ENCODE data around the gene PTPRR.

Gene PTPRR

GRCh38 chr12:70787612-70788011, 132.9 kb downstream of the PTPRR start:
- DNase-seq, result no peak

GRCh38 chr12:70785896-70786295, 134.6 kb downstream of the PTPRR start:
- DNase-seq, result no peak

GRCh38 chr12:70784042-70784668, 136.4 kb downstream of the PTPRR start:
- no peak for DNase-seq

GRCh38 chr12:70783455-70783854, 137.1 kb downstream of the PTPRR start:
- no peak for DNase-seq

GRCh38 chr12:70779250-70779649, 141.3 kb downstream of the PTPRR start:
- no peak for DNase-seq

GRCh38 chr12:70774055-70774454, 146.5 kb downstream of the PTPRR start:
- no peak for DNase-seq

- no peak for DNase-seq
These were observed 147.7 kb downstream of the PTPRR start for GRCh38 chr12:70772836-70773235.

GRCh38 chr12:70771581-70771980, 149.0 kb downstream of the PTPRR start:
- DNase-seq, result no peak

GRCh38 chr12:70763666-70764065, 156.9 kb downstream of the PTPRR start:
- DNase-seq, result no peak

- DNase-seq, result no peak
These were observed 158.5 kb downstream of the PTPRR start for GRCh38 chr12:70762000-70762399.

GRCh38 chr12:70759161-70759918, 161.2 kb downstream of the PTPRR start:
- no peak for DNase-seq

GRCh38 chr12:70758494-70758845, 162.1 kb downstream of the PTPRR start:
- no peak for DNase-seq

- DNase-seq, result no peak
These were observed 162.6 kb downstream of the PTPRR start for GRCh38 chr12:70757830-70758493.

- DNase-seq, result no peak
These were observed 163.7 kb downstream of the PTPRR start for GRCh38 chr12:70756791-70757190.

- no peak for DNase-seq
These were observed 164.4 kb downstream of the PTPRR start for GRCh38 chr12:70756118-70756517.

GRCh38 chr12:70754330-70754741, 166.2 kb downstream of the PTPRR start:
- no peak for DNase-seq

GRCh38 chr12:70752327-70752726, 168.2 kb downstream of the PTPRR start:
- no peak for DNase-seq

GRCh38 chr12:70749931-70750330, 170.6 kb downstream of the PTPRR start:
- DNase-seq, result no peak

- DNase-seq, result no peak
These were observed 171.7 kb downstream of the PTPRR start for GRCh38 chr12:70748809-70749208.

- no peak for DNase-seq
These were observed 172.9 kb downstream of the PTPRR start for GRCh38 chr12:70747445-70748260.

GRCh38 chr12:70745048-70745447, 175.5 kb downstream of the PTPRR start:
- DNase-seq, result no peak

- DNase-seq, result no peak
These were observed 176.4 kb downstream of the PTPRR start for GRCh38 chr12:70744178-70744577.

GRCh38 chr12:70741256-70741655, 179.3 kb downstream of the PTPRR start:
- DNase-seq, result no peak
